Activated CD8-positive, alpha-beta memory T cell treated with anti-CD3 and anti-CD28 coated beads, Interleukin-2, amount 50 U/mL, for 1 hour (primary cell): ENCODE results near the gene PRDM16.

ENCODE experiments used
- DNase-seq: peaks from one replicate; pipeline ENCODE4 v3.0.0-alpha.2; 2020; ENCODE audit errors: extremely low read depth

The PRDM16 gene

GRCh38 chr1:3429320-3429719, 360.3 kb downstream of the PRDM16 start:
- DNase-seq: no peak

GRCh38 chr1:3429766-3430165, 360.8 kb downstream of the PRDM16 start:
- no peak for DNase-seq

- no peak for DNase-seq
Observed at GRCh38 chr1:3430406-3430805, 361.4 kb downstream of the PRDM16 start.

- no peak for DNase-seq
Observed at GRCh38 chr1:3430820-3431219, 361.8 kb downstream of the PRDM16 start.

GRCh38 chr1:3431266-3431665, 362.3 kb downstream of the PRDM16 start:
- no peak for DNase-seq

GRCh38 chr1:3431686-3432085, 362.7 kb downstream of the PRDM16 start:
- DNase-seq: no peak

- DNase-seq: no peak
Observed at GRCh38 chr1:3432306-3432705, 363.3 kb downstream of the PRDM16 start.

- DNase-seq: no peak
Observed at GRCh38 chr1:3433076-3433475, 364.1 kb downstream of the PRDM16 start.

- DNase-seq: no peak
Observed at GRCh38 chr1:3433596-3434320, 364.8 kb downstream of the PRDM16 start.

GRCh38 chr1:3434406-3435110, 365.6 kb downstream of the PRDM16 start:
- DNase-seq: no peak

GRCh38 chr1:3435666-3436065, 366.7 kb downstream of the PRDM16 start:
- DNase-seq: no peak

- no peak for DNase-seq
Observed at GRCh38 chr1:3436451-3436850, 367.4 kb downstream of the PRDM16 start.

- no peak for DNase-seq
Observed at GRCh38 chr1:3436901-3437300, 367.9 kb downstream of the PRDM16 start.

GRCh38 chr1:3438661-3439180, 369.7 kb downstream of the PRDM16 start:
- DNase-seq: no peak

- no peak for DNase-seq
Observed at GRCh38 chr1:3439346-3440299, 370.6 kb downstream of the PRDM16 start.

GRCh38 chr1:3440300-3440681, 371.3 kb downstream of the PRDM16 start:
- no peak for DNase-seq

- DNase-seq: no peak
Observed at GRCh38 chr1:3440711-3441409, 371.9 kb downstream of the PRDM16 start.

- no peak for DNase-seq
Observed at GRCh38 chr1:3441410-3441847, 372.4 kb downstream of the PRDM16 start.

- DNase-seq: no peak
Observed at GRCh38 chr1:3441880-3442279, 372.9 kb downstream of the PRDM16 start.

- DNase-seq: no peak
Observed at GRCh38 chr1:3442331-3442730, 373.3 kb downstream of the PRDM16 start.

GRCh38 chr1:3442901-3443300, 373.9 kb downstream of the PRDM16 start:
- DNase-seq: no peak
